ENCODE measurements around the gene BMP6.

DNA sequence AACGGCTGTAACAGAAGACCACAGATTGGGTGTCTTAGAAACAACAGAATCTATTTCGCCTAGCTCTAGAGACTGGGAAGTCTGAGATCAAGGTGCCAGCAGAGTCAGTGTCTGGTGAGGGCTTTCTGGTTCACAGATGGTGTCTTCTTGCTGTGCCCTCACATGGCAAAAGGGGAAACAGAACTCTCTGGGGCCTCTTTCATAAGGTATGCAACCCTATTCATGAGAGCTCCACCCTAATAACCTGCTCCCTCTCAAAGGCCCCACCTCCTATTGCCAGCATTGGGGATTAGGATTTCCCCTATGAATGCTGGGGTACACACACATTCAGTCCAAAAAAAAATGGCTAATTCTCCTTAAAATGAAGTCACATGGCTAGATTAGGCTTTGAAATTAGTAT is 174.7 kb downstream of the BMP6 start:
- TF ChIP-seq, protein P1, sequence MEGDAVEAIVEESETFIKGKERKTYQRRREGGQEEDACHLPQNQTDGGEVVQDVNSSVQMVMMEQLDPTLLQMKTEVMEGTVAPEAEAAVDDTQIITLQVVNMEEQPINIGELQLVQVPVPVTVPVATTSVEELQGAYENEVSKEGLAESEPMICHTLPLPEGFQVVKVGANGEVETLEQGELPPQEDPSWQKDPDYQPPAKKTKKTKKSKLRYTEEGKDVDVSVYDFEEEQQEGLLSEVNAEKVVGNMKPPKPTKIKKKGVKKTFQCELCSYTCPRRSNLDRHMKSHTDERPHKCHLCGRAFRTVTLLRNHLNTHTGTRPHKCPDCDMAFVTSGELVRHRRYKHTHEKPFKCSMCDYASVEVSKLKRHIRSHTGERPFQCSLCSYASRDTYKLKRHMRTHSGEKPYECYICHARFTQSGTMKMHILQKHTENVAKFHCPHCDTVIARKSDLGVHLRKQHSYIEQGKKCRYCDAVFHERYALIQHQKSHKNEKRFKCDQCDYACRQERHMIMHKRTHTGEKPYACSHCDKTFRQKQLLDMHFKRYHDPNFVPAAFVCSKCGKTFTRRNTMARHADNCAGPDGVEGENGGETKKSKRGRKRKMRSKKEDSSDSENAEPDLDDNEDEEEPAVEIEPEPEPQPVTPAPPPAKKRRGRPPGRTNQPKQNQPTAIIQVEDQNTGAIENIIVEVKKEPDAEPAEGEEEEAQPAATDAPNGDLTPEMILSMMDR (IDR thresholded peaks at IDR 0.05): no peak
- no peak for TF ChIP-seq POLR2A (IDR thresholded peaks at IDR 0.05)

All from esophagus squamous epithelium (tissue), 4 donors.